A549 treated with RU486 at 1 μM for 4 hours (cell line): ENCODE results near the gene ITGAE. TPM values are rescaled to one million over a fixed set of nuclear protein-coding genes. Genes with fewer than 3 reads are reported as not detected.

Experiments
- total RNA-seq: library from RNA; stranded (reverse); fragments of 200-300 nt; extraction: Qiagen RNA extraction; gene quantifications from 5 replicates; pipeline ENCODE4 v1.2.3, GENCODE V29; 2022; ENCODE audit warnings: low read depth

ITGAE gene, protein sequence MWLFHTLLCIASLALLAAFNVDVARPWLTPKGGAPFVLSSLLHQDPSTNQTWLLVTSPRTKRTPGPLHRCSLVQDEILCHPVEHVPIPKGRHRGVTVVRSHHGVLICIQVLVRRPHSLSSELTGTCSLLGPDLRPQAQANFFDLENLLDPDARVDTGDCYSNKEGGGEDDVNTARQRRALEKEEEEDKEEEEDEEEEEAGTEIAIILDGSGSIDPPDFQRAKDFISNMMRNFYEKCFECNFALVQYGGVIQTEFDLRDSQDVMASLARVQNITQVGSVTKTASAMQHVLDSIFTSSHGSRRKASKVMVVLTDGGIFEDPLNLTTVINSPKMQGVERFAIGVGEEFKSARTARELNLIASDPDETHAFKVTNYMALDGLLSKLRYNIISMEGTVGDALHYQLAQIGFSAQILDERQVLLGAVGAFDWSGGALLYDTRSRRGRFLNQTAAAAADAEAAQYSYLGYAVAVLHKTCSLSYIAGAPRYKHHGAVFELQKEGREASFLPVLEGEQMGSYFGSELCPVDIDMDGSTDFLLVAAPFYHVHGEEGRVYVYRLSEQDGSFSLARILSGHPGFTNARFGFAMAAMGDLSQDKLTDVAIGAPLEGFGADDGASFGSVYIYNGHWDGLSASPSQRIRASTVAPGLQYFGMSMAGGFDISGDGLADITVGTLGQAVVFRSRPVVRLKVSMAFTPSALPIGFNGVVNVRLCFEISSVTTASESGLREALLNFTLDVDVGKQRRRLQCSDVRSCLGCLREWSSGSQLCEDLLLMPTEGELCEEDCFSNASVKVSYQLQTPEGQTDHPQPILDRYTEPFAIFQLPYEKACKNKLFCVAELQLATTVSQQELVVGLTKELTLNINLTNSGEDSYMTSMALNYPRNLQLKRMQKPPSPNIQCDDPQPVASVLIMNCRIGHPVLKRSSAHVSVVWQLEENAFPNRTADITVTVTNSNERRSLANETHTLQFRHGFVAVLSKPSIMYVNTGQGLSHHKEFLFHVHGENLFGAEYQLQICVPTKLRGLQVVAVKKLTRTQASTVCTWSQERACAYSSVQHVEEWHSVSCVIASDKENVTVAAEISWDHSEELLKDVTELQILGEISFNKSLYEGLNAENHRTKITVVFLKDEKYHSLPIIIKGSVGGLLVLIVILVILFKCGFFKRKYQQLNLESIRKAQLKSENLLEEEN
- 94.5 to 108 TPM (median 99.9 TPM) in 5 replicates for total RNA-seq

DNA sequence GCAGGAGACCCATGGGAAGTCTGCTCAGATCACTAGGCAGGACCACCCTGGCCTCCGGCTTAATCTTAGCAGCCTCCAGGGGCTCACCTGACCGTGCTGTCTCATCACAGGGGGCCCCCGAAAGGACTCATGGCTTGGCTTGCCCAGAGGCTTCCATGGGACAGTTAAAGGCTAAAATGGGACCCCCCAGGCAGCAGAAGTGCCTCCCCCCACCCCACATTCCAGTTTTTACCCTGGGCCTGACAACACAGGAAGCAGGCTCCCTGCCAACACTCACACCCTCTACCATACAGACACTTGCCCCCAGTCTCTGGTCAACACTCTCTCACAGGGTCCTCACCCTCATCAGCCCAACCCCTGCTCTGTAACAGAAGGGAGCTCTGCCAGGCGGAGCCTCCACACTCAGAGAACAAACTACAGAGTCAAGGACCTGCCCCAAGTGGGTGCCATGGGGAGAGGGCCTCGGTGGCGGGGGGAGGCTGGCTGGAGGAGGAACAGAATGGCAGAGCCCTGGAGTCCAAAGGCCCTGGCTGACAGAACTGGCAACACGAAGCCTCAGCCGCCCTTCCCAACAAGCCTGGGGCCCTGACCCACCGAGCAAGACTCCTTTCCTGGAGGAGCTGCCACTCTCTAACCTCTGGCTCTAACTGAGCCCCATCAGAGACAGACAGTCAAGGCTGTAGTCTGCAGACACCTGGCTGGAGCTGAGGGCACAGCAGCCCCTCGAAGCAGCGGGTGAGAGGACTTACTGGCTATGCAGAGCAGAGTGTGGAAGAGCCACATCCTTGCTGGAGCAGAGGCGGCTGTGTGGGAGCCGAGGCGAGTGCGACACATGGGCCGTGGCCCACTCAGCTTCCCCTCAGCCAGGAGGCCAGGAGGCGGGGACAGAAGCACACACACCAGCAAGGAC lies at the start of gene ITGAE:
TSS of gene ITGAE (minus strand) at position 827 of the 910 bp plus-strand sequence. CDS start at position 783, 44 bp downstream.

DNA sequence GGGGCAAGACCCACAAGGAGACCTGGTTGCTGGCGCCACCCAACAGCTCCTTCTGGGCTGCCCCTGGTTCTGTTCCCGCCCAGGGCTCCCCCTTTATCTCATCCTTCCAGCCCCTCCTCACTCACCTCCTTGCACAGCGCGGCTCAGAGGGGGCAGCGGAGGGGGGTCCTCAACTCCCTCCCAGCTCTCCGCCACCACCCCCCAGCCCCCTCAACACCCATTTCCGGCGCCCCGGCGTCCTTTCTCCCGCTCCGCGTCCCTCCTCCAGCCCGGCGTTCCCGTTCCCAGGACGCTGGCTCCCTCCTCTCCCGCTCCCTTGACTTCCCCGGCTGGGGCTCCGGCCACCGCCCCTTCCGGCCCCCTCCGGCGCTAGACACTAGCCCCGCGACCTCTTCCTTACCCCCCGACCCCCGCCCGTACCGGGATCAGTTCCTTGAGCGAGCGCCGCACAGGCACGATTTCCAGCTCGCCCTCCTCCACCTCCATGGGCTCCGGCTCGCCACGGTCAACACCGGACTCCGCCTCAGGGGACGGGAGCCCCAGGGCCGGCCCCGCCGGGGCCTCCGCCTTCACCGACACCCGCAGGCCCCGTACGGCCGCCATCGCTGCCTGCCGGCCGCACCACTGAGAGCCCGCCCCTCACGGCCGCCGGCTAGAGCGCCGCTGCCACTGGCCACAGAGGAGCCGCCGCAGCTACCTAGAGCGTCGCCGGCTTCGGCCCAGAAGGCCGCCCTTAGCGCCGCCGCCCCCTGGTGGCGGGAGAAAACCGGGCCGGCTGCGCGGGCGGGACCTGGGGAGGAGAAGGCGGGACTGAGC lies 44.8 kb upstream of the ITGAE start, which contains the start of gene NCBP3:
TSS of gene NCBP3 (minus strand) at position 626 of the 816 bp plus-strand sequence. CDS start at position 603, 23 bp downstream.

DNA sequence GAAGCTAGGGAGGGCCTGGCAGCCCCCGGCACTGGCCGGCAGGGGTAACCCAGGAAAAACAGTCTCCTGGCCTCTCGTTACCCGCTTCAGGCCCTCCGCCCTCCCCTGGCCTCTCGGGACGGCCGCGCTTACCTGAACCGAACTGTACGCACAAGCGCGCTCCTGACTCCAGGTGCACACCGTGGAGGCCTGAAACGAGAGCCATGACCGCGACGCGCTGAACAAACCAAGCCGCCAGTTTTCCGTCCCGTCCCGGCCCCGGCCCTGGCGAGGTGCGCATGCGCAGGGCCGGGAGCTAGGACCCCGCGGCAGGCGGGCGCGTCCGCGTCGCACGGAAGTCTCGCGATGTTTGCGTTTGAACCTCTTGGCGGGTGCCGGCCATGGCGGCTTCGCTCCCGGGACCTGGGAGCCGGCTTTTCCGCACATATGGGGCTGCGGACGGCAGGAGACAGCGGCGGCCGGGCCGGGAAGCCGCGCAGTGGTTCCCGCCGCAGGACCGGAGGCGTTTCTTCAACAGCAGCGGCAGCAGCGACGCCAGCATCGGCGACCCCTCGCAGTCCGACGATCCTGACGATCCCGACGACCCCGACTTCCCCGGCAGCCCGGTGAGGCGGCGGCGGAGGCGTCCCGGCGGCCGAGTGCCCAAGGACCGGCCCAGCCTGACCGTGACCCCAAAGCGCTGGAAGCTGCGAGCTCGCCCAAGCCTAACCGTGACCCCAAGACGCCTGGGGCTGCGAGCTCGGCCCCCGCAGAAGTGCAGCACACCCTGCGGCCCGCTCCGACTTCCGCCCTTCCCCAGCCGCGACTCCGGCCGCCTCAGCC lies 77.2 kb downstream of the ITGAE start, which contains the start of gene HASPIN:
TSS of gene HASPIN (plus strand) at position 348 of the 822 bp plus-strand sequence. CDS start at position 381, 33 bp downstream.

GRCh38 chr17:3695723-3696411 lies 105.1 kb downstream of the ITGAE start, which contains the start of gene P2RX5:
Gene P2RX5 (minus strand): TSS chr17:3696155. CDS start chr17:3696005, 150 bp downstream.

GRCh38 chr17:3668279-3669084 lies 132.5 kb downstream of the ITGAE start, which contains the start of the genes EMC6 and TAX1BP3:
Gene EMC6 (plus strand): TSS chr17:3668812. CDS start chr17:3669147, 335 bp downstream.
Gene TAX1BP3 (minus strand): TSS chr17:3668578. CDS start chr17:3668526, 52 bp downstream.

Other genes with a start within 250 kb of the ITGAE start
- 0.22 to 0.34 TPM (median 0.31 TPM) in 5 replicates for gene TRPV3, start 243.4 kb downstream of the ITGAE start, total RNA-seq
- gene TRPV1, start 191.8 kb downstream of the ITGAE start, total RNA-seq = 3.0 to 5.1 TPM (median 4.1 TPM) in 5 replicates
- gene SHPK, start 164.9 kb downstream of the ITGAE start, total RNA-seq = 12.0 to 16.6 TPM (median 15.1 TPM) in 5 replicates
- 12.9 to 15.3 TPM (median 13.3 TPM) in 5 replicates for gene CTNS, start 164.4 kb downstream of the ITGAE start, total RNA-seq
- gene TAX1BP3, start 132.6 kb downstream of the ITGAE start, total RNA-seq = 272 to 346 TPM (median 308 TPM) in 5 replicates
- gene EMC6, start 132.4 kb downstream of the ITGAE start, total RNA-seq = 113 to 164 TPM (median 164 TPM) in 5 replicates
- gene P2RX5, start 105.0 kb downstream of the ITGAE start, total RNA-seq = 15.2 to 23.3 TPM (median 21.4 TPM) in 5 replicates
- gene HASPIN, start 77.3 kb downstream of the ITGAE start, total RNA-seq = 13.7 to 16.9 TPM (median 13.9 TPM) in 5 replicates
- 30.5 to 35.2 TPM (median 31.0 TPM) in 5 replicates for gene NCBP3, start 45.1 kb upstream of the ITGAE start, total RNA-seq
- 14.3 to 15.7 TPM (median 15.3 TPM) in 5 replicates for gene CAMKK1, start 91.9 kb upstream of the ITGAE start, total RNA-seq
- gene P2RX1, start 115.3 kb upstream of the ITGAE start, total RNA-seq = 0.07 TPM in 1 of 5 replicates, not detected in the others
- gene ATP2A3, start 163.2 kb upstream of the ITGAE start, total RNA-seq = 2.9 to 5.2 TPM (median 4.2 TPM) in 5 replicates